Uterus (tissue), 2 donors: ENCODE measurements around the gene ZNF831.

Source experiments
- POLR2A ChIP-seq, 2 donors: fragments of 450-650 bp; IDR thresholded peaks; one replicate each; pipeline ENCODE4 v1.6.1; 2016; ENCODE audit warnings: antibody characterized with exemption in 2 of 2, mild to moderate bottlenecking in 1 of 2, moderate library complexity in 1 of 2
- TF ChIP-seq, protein P1 (sequence below), 4 experiments: fragments of 200-600 bp in 2 of 4; fragments of 450-650 bp in 2 of 4; sonication (generic) in 2 of 4; IDR thresholded peaks; one replicate each; pipeline ENCODE4 v1.5.1; 2016 to 2019; ENCODE audit warnings: antibody characterized with exemption in 4 of 4, mild to moderate bottlenecking in 2 of 4, moderate library complexity in 1 of 4

DNA sequence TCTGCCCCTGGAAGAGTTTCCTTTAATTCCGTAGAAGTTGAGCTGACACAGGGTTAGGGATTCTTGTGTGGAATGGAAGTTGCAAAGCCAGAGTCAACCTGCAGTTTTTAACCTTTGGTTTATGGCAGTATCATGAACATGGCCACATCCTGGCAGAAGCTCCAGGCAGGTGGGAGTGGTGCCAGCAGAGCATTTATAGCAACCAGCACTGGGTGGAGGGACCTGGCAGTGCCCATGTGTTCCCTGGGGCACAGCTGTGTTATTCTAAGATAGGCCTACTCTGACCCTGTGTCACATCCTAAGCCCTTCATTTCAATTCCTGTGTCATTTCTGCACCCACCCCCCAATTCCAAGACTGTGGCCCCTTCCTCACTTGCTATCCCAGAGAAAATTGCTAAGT is 26.1 kb upstream of the ZNF831 start:
- TF ChIP-seq, protein P1, sequence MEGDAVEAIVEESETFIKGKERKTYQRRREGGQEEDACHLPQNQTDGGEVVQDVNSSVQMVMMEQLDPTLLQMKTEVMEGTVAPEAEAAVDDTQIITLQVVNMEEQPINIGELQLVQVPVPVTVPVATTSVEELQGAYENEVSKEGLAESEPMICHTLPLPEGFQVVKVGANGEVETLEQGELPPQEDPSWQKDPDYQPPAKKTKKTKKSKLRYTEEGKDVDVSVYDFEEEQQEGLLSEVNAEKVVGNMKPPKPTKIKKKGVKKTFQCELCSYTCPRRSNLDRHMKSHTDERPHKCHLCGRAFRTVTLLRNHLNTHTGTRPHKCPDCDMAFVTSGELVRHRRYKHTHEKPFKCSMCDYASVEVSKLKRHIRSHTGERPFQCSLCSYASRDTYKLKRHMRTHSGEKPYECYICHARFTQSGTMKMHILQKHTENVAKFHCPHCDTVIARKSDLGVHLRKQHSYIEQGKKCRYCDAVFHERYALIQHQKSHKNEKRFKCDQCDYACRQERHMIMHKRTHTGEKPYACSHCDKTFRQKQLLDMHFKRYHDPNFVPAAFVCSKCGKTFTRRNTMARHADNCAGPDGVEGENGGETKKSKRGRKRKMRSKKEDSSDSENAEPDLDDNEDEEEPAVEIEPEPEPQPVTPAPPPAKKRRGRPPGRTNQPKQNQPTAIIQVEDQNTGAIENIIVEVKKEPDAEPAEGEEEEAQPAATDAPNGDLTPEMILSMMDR (IDR thresholded peaks at IDR 0.05), result no peak
- TF ChIP-seq POLR2A (IDR thresholded peaks at IDR 0.05), result no peak
